Activated CD8-positive, alpha-beta T cell treated with anti-CD3 and anti-CD28 coated beads, Interleukin-2, amount 10 ng/mL, durations not matched to agents 7 days and 5 days (primary cell): ENCODE data around the gene CD200. TPM values are rescaled to one million over a fixed set of nuclear protein-coding genes. Genes with fewer than 3 reads are reported as not detected.
"Not testable (repeated sequence)": the region's sequence is repeated elsewhere in the genome, so short reads cannot be mapped to it uniquely, and the experiment has no call there.

Experiments
- ATAC-seq: fragments of 150-1000 bp; cut with Tn5 transposase; one replicate; pipeline ENCODE4 v1.10.0; 2021; ENCODE audit warnings: moderate library complexity
- CTCF ChIA-PET: fragments of 350-600 bp; sonication (Branson Sonifier 250); formaldehyde crosslinking; loops from one replicate; lab custom pipeline; 2021; ENCODE audit warnings: antibody characterized with exemption; lab: Charles Lee
- POLR2A ChIA-PET: fragments of 350-600 bp; sonication (Branson Sonifier 250); formaldehyde crosslinking; loops from one replicate; lab custom pipeline; 2021; ENCODE audit warnings: antibody characterized with exemption; lab: Charles Lee
- DNase-seq: peaks from one replicate; pipeline ENCODE4 v3.0.0-alpha.2; 2020
- H3K27ac Mint-ChIP-seq: one replicate; pipeline ENCODE4 v1.8.0; 2021; ENCODE audit warnings: mild to moderate bottlenecking, mixed read lengths
- H3K27me3 Mint-ChIP-seq: one replicate; pipeline ENCODE4 v1.8.0; 2021; ENCODE audit warnings: low read depth, mixed read lengths
- H3K36me3 Mint-ChIP-seq: one replicate; pipeline ENCODE4 v1.8.0; 2021; ENCODE audit warnings: low read depth, mixed read lengths
- H3K4me1 Mint-ChIP-seq: one replicate; pipeline ENCODE4 v1.8.0; 2021; ENCODE audit warnings: low read depth, mixed read lengths
- H3K4me3 Mint-ChIP-seq: one replicate; pipeline ENCODE4 v1.8.0; 2021; ENCODE audit warnings: mild to moderate bottlenecking, mixed read lengths
- H3K9me3 Mint-ChIP-seq: one replicate; pipeline ENCODE4 v1.8.0; 2022; ENCODE audit warnings: mixed read lengths; ENCODE audit not compliant: insufficient read depth
- total RNA-seq, 2 experiments: library from RNA; stranded (reverse); gene quantifications; one replicate each; pipeline ENCODE4 v1.2.3, GENCODE V29; 2021

Gene CD200
- total RNA-seq, 2 experiments from 2014 or later: 0.86 to 1.4 TPM

DNA sequence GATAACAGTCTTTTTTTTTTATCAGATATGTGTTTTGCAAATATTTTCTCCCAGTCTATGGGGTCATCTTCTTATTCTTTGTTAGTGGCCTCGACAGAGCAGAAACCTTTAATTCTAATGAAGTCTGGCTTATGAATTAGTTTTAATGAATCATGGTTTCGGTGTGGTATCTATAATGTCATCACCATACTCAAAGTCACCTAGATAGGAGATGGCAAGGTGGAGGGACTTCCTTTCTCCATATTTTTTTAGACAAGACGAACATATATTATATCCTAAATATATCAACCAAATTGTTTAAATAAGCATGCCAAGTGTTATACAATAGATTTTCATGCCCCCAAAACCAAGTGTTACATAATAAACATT, 60.4 kb downstream of the CD200 start:
- no peak overlapping the region for H3K4me3 Mint-ChIP-seq
- ATAC-seq (no peak), DNase-seq (no peak)
- POLR2A ChIA-PET: no interaction called here
- no peaks in the 10 kb centered on the region for H3K27me3 Mint-ChIP-seq
- peaks cover 6% of the 10 kb centered on the region for H3K9me3 Mint-ChIP-seq
- CTCF ChIA-PET: no interaction called here
- H3K4me1 Mint-ChIP-seq: peaks cover 28% of the 10 kb centered on the region
- no peak overlapping the region for H3K27ac Mint-ChIP-seq
- peaks cover 8% of the 10 kb centered on the region for H3K36me3 Mint-ChIP-seq

DNA sequence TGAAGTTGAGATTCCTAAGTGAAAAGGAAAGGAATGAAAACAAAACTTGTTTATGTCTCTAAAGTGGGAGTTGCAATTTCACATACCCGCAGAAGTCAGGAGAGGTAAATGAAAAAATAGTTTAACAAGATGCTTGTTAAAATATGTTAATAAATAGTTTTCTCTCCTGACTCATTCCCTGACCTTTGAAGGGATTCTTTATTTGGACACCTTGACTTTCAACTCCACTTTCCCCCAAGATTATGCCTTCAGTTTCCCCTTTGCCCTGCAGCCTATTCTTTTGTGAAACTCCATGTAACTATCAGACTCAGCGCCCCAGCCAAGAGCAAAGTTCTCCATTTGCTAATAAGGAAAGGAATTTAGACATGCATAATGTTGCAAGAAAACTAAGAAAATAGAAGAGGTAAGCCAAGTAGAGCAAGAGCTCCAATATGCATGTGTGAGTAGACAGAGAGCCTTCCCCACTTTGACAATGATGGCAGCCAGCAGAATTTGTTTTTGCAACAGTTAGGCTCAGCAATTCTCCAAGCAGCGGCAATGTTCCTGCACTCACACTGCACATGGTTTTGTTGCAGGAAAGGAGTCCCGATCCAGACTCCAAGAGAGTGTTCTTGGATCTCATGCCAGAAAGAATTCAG, 61.2 kb downstream of the CD200 start:
- peaks cover 28% of the 10 kb centered on the region for H3K4me1 Mint-ChIP-seq
- peaks cover 6% of the 10 kb centered on the region for H3K9me3 Mint-ChIP-seq
- DNase-seq (no peak), ATAC-seq (no peak)
- no peaks in the 10 kb centered on the region for H3K27me3 Mint-ChIP-seq
- H3K27ac Mint-ChIP-seq: no peak overlapping the region
- no peak overlapping the region for H3K4me3 Mint-ChIP-seq
- CTCF ChIA-PET: no interaction called here
- H3K36me3 Mint-ChIP-seq: peaks cover 8% of the 10 kb centered on the region
- POLR2A ChIA-PET: no interaction called here

DNA sequence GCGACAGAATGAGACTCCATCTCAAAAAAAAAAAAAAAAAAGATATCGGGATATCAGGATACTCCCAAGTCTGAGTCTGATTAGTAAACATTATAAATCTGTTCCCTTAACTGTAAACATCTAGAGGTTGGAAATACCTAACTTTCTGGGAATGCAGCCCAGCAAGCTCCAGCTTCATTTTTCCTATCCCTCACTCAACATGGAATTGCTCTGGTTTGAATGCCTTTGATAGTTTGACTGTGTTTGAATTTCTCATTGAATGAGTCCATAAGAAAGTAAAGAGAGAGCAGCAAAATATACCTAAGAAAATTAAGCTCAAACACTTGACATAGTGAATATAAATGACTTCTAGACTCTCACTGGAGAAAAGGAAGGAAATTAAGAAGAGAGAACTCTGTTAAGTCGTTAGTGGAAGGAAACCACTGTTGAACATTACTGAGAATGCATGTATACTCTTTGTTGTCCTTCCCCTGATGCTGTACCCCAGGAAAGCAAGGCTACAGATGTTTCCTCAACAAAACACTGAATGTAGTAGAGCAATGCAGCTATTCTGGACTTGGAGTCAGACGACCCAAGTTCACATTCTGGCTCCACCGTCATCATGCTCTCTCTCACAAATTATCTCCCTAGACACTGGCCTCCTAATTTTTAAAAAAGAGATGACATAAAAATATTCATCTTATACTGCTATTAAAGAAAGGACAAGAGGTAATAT, 62.4 kb downstream of the CD200 start:
- Mint-ChIP-seq H3K4me3 (no peak overlapping the region), H3K9me3 (peaks cover 6% of the 10 kb centered on the region), H3K36me3 (peaks cover 8% of the 10 kb centered on the region), H3K27me3 (no peaks in the 10 kb centered on the region), H3K4me1 (peaks cover 25% of the 10 kb centered on the region), H3K27ac (no peak overlapping the region)
- no peak for ATAC-seq
- no peak for DNase-seq
- ChIA-PET CTCF (interaction anchor here (0.8 to 1.1 kb wide), 2 partner anchors 83 to 104 kb away, joined by 3 to 4 read pairs; partner anchors contain the start of gene BTLA), POLR2A (no interaction called here)

DNA sequence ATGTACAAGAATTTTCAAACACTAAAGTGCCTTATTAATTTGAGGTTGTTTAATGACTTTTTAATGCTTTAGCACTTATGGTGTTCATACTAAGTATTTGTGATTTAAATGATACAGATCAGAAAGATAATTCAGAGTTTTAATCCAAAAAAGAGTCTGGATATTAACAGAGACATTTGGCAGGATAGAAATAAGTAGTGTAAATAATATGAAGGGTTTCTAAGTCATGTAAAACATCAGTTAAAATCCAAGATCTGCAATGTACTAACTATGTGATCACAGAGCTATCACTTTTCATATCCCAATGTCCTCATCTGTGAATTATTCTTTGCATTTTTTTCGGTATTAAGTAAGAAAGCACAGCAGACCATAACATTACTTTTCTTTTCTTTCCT, 62.9 kb downstream of the CD200 start:
- DNase-seq (no peak), ATAC-seq (no peak)
- Mint-ChIP-seq H3K4me1 (peaks cover 21% of the 10 kb centered on the region), H3K27ac (no peak overlapping the region), H3K27me3 (no peaks in the 10 kb centered on the region), H3K36me3 (peaks cover 8% of the 10 kb centered on the region), H3K9me3 (peaks cover 6% of the 10 kb centered on the region), H3K4me3 (no peak overlapping the region)
- POLR2A ChIA-PET: no interaction called here
- CTCF ChIA-PET: interaction anchor here (0.8 to 1.1 kb wide), 2 partner anchors 83 to 104 kb away, joined by 3 to 4 read pairs; partner anchors contain the start of gene BTLA

DNA sequence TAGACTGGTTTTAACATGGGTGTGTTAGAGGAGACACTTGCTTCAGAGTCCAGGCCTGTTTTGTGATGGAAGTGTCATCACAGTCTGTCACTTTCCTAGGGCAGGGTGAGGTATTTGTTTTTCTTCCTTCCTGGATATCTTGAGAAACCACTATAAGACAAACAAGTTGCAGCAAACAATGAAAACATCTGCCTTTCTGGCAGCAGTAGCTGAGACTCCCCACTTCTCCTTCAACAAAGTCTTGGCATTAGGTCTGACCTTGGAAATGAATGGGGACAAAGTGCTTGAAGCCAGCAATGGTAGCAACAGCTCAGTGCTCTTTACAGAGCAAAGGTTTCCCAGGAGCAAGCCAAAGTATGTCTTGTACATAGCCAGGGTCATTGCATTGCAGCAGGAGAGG, 64.6 kb downstream of the CD200 start:
- POLR2A ChIA-PET: no interaction called here
- peaks cover 5% of the 10 kb centered on the region for H3K36me3 Mint-ChIP-seq

DNA sequence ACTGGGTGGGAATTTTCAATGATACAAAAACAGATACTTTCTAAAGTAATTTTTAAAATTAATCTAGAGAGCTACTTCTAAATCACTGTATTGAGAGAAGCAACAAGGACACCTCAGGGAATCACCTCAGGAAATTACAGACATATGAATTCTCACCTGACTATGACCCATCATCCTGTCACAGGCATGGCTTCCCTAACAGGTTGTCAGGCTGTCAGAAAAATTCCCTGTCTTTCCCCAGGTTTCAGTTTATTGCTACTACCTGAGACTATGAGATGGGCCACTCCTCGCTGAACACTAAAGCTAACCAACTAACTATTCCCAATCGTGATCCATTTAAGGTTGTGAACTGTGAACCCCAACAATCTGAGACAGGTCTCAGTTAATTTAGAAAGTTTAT, 66.1 kb downstream of the CD200 start:
- Mint-ChIP-seq H3K27ac (no peak overlapping the region), H3K9me3 (no peaks in the 10 kb centered on the region), H3K4me3 (no peak overlapping the region), H3K4me1 (peaks cover 12% of the 10 kb centered on the region), H3K27me3 (no peaks in the 10 kb centered on the region), H3K36me3 (peaks cover 2% of the 10 kb centered on the region)
- no peak for ATAC-seq
- ChIA-PET CTCF (no interaction called here), POLR2A (no interaction called here)
- DNase-seq: no peak

More for the DNA sequence above, 64.6 kb downstream of the CD200 start:
- CTCF ChIA-PET: no interaction called here
- H3K4me3 Mint-ChIP-seq: no peak overlapping the region
- no peak for DNase-seq
- peaks cover 12% of the 10 kb centered on the region for H3K4me1 Mint-ChIP-seq
- H3K27me3 Mint-ChIP-seq: no peaks in the 10 kb centered on the region
- peaks cover 2% of the 10 kb centered on the region for H3K9me3 Mint-ChIP-seq
- ATAC-seq: no peak
- no peak overlapping the region for H3K27ac Mint-ChIP-seq

DNA sequence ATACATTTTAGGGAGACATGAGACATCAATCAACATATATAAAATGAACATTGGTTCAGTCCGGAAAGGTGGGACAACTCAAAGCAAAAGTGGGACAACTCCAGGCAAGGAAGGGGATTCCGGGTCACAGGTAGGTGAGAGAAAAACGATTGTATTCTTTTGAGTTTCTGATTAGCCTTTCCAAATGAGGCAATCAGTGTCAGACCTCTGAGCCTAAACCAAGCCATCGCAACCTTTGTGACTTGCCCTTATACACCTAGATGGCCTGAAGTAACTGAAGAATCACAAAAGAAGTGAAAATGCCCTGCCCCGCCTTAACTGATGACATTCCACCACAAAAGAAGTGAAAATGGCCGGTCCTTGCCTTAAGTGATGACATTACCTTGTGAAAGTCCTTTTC, 66.6 kb downstream of the CD200 start:
- H3K4me1 Mint-ChIP-seq: peaks cover 12% of the 10 kb centered on the region
- CTCF ChIA-PET, H3K36me3 Mint-ChIP-seq, H3K4me3 Mint-ChIP-seq, H3K27ac Mint-ChIP-seq, POLR2A ChIA-PET, H3K27me3 Mint-ChIP-seq, DNase-seq, ATAC-seq, H3K9me3 Mint-ChIP-seq: not testable (repeated sequence)

DNA sequence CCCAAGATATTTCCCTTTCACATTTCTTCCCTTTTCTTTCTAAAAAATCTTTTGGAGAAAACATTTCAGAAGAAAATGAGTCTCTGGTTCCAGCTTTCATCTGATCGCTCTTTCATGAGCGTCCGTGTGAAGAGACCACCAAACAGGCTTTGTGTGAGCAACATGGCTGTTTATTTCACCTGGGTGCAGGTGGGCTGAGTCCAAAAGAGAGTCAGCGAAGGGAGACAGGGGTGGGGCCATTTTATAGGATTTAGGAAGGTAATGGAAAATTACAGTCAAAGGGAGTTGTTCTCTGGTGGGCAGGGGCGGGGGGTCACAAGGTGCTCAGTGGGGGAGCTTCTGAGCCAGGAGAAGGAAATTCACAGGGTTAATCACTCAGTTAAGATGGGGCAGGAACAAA, 67.4 kb downstream of the CD200 start:
- H3K4me3 Mint-ChIP-seq, H3K36me3 Mint-ChIP-seq, H3K27ac Mint-ChIP-seq, CTCF ChIA-PET, ATAC-seq, H3K9me3 Mint-ChIP-seq, DNase-seq, POLR2A ChIA-PET, H3K27me3 Mint-ChIP-seq: not testable (repeated sequence)
- peaks cover 10% of the 10 kb centered on the region for H3K4me1 Mint-ChIP-seq

DNA sequence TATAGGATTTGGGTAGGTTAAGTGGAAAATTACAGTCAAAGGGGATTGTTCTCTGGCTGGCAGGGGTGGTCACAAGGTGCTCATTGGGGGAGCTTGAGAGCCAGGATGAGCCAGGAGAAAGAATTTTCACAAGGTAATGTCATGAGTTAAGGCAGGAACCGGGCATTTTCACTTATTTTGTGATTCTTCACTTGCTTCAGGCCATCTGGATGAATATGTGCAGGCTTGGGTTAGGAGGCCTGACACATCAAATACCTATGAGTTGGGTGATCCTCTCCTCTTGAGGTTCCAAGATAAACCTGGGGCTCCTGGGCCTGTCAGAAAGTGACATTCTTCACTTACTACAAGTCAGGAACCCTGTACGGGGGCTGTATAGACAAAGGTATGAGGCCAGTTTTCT, 68.7 kb downstream of the CD200 start:
- no peak for DNase-seq
- ChIA-PET CTCF (no interaction called here), POLR2A (no interaction called here)
- Mint-ChIP-seq H3K9me3 (no peaks in the 10 kb centered on the region), H3K4me3 (no peak overlapping the region), H3K36me3 (no peaks in the 10 kb centered on the region), H3K27me3 (no peaks in the 10 kb centered on the region), H3K27ac (no peak overlapping the region), H3K4me1 (peaks cover 3% of the 10 kb centered on the region)
- ATAC-seq: no peak

DNA sequence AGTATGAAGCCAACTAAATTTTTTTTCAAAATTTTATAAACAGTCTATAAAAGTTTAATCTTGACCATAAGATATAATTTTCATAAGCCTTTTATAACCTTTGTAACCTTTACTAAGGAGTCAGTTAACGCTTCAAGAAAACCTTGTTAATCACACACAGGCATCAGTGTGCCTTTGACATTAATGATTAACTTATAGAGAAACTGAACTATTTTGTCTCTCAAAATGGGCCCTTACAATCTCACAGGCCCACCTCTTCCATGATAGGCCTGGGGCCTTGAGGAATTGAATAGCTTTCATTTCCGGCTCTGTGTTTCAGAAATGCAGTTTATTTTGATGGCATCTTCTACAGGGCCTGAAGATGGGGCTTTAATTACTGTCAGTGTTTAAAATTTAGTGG, 70.1 kb downstream of the CD200 start:
- ATAC-seq: no peak
- ChIA-PET POLR2A (no interaction called here), CTCF (no interaction called here)
- Mint-ChIP-seq H3K27me3 (no peaks in the 10 kb centered on the region), H3K4me1 (peaks cover 8% of the 10 kb centered on the region), H3K9me3 (no peaks in the 10 kb centered on the region), H3K36me3 (no peaks in the 10 kb centered on the region), H3K4me3 (no peak overlapping the region), H3K27ac (no peak overlapping the region)
- DNase-seq: no peak

DNA sequence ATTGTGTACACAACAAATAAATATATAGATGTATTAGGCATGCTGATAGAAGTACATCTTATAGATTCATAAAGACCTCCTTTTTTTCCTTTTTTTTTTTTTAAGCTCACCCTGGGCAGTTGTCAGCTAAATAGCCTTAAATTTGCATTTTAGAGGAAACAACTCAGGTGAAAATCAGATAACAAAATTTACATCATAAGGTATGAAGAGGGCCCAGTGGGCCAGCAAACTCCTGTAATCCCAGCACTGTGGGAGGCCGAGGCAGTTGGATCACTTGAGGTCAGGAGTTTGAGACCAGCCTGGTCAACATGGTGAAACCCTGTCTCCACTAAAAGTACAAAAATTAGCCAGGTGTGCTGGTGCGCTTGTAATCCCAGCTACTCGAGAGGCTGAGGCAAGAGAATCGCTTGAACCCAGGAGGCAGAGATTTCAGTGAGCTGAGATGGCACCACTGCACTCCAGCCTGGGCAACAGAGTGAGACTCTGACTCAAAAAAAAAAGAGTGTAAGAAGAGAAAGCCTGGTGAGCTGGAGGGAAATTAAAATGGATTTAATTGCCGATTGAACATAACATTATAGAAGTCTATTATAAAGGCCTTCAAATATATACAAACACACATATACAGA, 72.1 kb downstream of the CD200 start:
- CTCF ChIA-PET: interaction anchor here (0.7 to 1.9 kb wide), 4 partner anchors 14 to 71 kb away, joined by 3 to 6 read pairs (median 3); no protein-coding TSS in a partner anchor
- H3K9me3 Mint-ChIP-seq, ATAC-seq, H3K27me3 Mint-ChIP-seq, H3K36me3 Mint-ChIP-seq, H3K27ac Mint-ChIP-seq, DNase-seq, H3K4me3 Mint-ChIP-seq, H3K4me1 Mint-ChIP-seq: not testable (repeated sequence)
- POLR2A ChIA-PET: interaction anchor here (0.6 kb wide), 1 partner anchor 1809 kb away, joined by 3 read pairs; no protein-coding TSS in a partner anchor

DNA sequence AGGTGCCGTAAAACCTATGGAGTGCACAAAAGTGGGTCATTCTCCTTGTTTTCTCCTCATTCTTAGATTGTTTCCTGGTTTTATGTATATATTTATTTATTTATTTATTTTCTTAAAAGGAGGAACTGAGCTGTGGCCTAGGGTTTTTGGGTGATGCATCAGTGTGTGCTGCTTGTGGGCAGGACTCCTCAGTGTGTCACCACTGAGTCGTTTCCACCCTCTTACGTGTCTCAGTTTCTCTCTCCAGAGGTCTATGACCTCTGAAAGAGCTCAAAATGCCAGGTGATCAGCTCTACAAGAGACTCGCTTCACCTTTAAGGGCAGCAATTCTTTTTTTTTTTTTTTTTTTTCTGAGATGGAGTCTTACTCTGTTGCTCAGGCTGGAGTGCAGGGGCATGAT, 72.9 kb downstream of the CD200 start:
- CTCF ChIA-PET: no interaction called here
- DNase-seq (no peak), ATAC-seq (no peak)
- peaks cover 8% of the 10 kb centered on the region for H3K4me1 Mint-ChIP-seq
- POLR2A ChIA-PET: interaction anchor here (0.6 kb wide), 1 partner anchor 54 kb away, joined by 3 read pairs; no protein-coding TSS in a partner anchor
- no peaks in the 10 kb centered on the region for H3K9me3 Mint-ChIP-seq
- no peak overlapping the region for H3K4me3 Mint-ChIP-seq
- no peaks in the 10 kb centered on the region for H3K27me3 Mint-ChIP-seq
- no peaks in the 10 kb centered on the region for H3K36me3 Mint-ChIP-seq
- no peak overlapping the region for H3K27ac Mint-ChIP-seq
